ENCODE data around the gene SSBP3.
"Not testable (repeated sequence)": the region's sequence is repeated elsewhere in the genome, so short reads cannot be mapped to it uniquely, and the experiment has no call there.

Gene SSBP3

GRCh38 chr1:54347955-54348699 lies 58.1 kb downstream of the SSBP3 start:
- no peak for DNase-seq

- no peak for DNase-seq
These were observed 58.8 kb downstream of the SSBP3 start for GRCh38 chr1:54347261-54347954.

- not testable (repeated sequence) for DNase-seq
These were observed 60.6 kb downstream of the SSBP3 start for GRCh38 chr1:54345548-54345947.

GRCh38 chr1:54345116-54345515 lies 61.1 kb downstream of the SSBP3 start:
- no peak for DNase-seq

GRCh38 chr1:54342742-54343687 lies 63.2 kb downstream of the SSBP3 start:
- no peak for DNase-seq

- no peak for DNase-seq
These were observed 63.9 kb downstream of the SSBP3 start for GRCh38 chr1:54342288-54342687.

GRCh38 chr1:54341763-54342162 lies 64.4 kb downstream of the SSBP3 start:
- no peak for DNase-seq

GRCh38 chr1:54340878-54341277 lies 65.3 kb downstream of the SSBP3 start:
- DNase-seq: no peak

GRCh38 chr1:54340434-54340833 lies 65.8 kb downstream of the SSBP3 start:
- no peak for DNase-seq

- no peak for DNase-seq
These were observed 67.1 kb downstream of the SSBP3 start for GRCh38 chr1:54339126-54339525.

GRCh38 chr1:54338464-54338863 lies 67.7 kb downstream of the SSBP3 start:
- no peak for DNase-seq

- no peak for DNase-seq
These were observed 68.3 kb downstream of the SSBP3 start for GRCh38 chr1:54337928-54338327.

GRCh38 chr1:54337034-54337433 lies 69.2 kb downstream of the SSBP3 start:
- DNase-seq: no peak

- DNase-seq: no peak
These were observed 70.1 kb downstream of the SSBP3 start for GRCh38 chr1:54336116-54336515.

GRCh38 chr1:54335755-54336108 lies 70.5 kb downstream of the SSBP3 start:
- no peak for DNase-seq

GRCh38 chr1:54335011-54335754 lies 71.0 kb downstream of the SSBP3 start:
- DNase-seq: no peak

GRCh38 chr1:54332781-54333585 lies 73.2 kb downstream of the SSBP3 start:
- no peak for DNase-seq

GRCh38 chr1:54331843-54332463 lies 74.2 kb downstream of the SSBP3 start:
- no peak for DNase-seq

GRCh38 chr1:54331091-54331772 lies 75.0 kb downstream of the SSBP3 start:
- no peak for DNase-seq

GRCh38 chr1:54329312-54330003 lies 76.7 kb downstream of the SSBP3 start:
- DNase-seq: no peak

All from RPMI8226 (cell line).